ENCODE data around the gene MYO1B.

GRCh38 chr2:191301971-191302370 is 56.8 kb downstream of the MYO1B start:
- TF ChIP-seq, protein P1, sequence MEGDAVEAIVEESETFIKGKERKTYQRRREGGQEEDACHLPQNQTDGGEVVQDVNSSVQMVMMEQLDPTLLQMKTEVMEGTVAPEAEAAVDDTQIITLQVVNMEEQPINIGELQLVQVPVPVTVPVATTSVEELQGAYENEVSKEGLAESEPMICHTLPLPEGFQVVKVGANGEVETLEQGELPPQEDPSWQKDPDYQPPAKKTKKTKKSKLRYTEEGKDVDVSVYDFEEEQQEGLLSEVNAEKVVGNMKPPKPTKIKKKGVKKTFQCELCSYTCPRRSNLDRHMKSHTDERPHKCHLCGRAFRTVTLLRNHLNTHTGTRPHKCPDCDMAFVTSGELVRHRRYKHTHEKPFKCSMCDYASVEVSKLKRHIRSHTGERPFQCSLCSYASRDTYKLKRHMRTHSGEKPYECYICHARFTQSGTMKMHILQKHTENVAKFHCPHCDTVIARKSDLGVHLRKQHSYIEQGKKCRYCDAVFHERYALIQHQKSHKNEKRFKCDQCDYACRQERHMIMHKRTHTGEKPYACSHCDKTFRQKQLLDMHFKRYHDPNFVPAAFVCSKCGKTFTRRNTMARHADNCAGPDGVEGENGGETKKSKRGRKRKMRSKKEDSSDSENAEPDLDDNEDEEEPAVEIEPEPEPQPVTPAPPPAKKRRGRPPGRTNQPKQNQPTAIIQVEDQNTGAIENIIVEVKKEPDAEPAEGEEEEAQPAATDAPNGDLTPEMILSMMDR (IDR thresholded peaks at IDR 0.05; ENCODE audit: low read depth, low read length): no peak
- TF ChIP-seq EZH2phosphoT487 (IDR thresholded peaks at IDR 0.05; ENCODE audit: low read depth): no peak

Data from OCI-LY3 (cell line).